Nephron (organoid): Measurements from ENCODE around the gene LRRC8C.

ENCODE experiments used
- H3K27ac Mint-ChIP-seq, 3 experiments: 2 replicates each; pipeline ENCODE4 v1.8.0; 2020; ENCODE audit warnings: mixed read lengths in 3 of 3, mild to moderate bottlenecking in 2 of 3, moderate library complexity in 1 of 3
- H3K27me3 Mint-ChIP-seq: 2 replicates; pipeline ENCODE4 v1.8.0; 2021; ENCODE audit warnings: low read depth, mild to moderate bottlenecking, moderate library complexity, mixed read lengths
- H3K36me3 Mint-ChIP-seq: 2 replicates; pipeline ENCODE4 v1.8.0; 2020; ENCODE audit warnings: low read depth, mixed read lengths
- H3K4me1 Mint-ChIP-seq: 2 replicates; pipeline ENCODE4 v1.8.0; 2020; ENCODE audit warnings: mixed read lengths
- H3K4me3 Mint-ChIP-seq, 3 experiments: 2 replicates each; pipeline ENCODE4 v1.8.0; 2020; ENCODE audit warnings: mild to moderate bottlenecking in 3 of 3, mixed read lengths in 3 of 3, moderate library complexity in 2 of 3
- H3K9me3 Mint-ChIP-seq: 2 replicates; pipeline ENCODE4 v1.8.0; 2020; ENCODE audit warnings: mixed read lengths
- TF ChIP-seq, protein P1 (sequence below), 3 experiments: fragments of 200-600 bp; sonication (generic); IDR thresholded peaks; one replicate each; pipeline ENCODE4 v1.5.0; 2021; ENCODE audit warnings: antibody characterized with exemption in 3 of 3; ENCODE audit not compliant: unreplicated experiment in 3 of 3

Gene LRRC8C

DNA sequence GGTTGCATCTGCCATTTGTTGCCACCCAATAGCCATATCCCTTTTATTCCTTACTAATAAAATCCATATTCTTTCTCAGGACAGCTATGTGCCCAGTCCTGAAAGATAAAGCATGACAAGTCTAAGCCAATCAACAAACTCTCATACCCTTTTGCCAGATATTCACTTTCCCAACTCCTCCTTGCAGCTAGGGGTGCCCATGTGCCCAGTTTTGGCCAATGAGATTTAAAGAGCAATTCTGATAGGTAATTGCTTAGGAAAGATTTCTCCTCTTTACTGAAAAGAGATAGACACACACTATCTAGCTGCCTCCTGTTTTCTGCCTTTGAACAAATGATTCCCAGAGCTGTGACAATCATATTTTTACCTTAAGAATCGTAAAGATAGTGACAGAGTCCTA lies 132.9 kb downstream of the LRRC8C start:
- Mint-ChIP-seq H3K4me1 (peaks cover 19% of the 10 kb centered on the region), H3K9me3 (no peaks in the 10 kb centered on the region), H3K27me3 (peaks cover 52% of the 10 kb centered on the region), H3K4me3 (no peak overlapping the region), H3K27ac (no peak overlapping the region), H3K36me3 (no peaks in the 10 kb centered on the region)
- TF ChIP-seq, protein P1, sequence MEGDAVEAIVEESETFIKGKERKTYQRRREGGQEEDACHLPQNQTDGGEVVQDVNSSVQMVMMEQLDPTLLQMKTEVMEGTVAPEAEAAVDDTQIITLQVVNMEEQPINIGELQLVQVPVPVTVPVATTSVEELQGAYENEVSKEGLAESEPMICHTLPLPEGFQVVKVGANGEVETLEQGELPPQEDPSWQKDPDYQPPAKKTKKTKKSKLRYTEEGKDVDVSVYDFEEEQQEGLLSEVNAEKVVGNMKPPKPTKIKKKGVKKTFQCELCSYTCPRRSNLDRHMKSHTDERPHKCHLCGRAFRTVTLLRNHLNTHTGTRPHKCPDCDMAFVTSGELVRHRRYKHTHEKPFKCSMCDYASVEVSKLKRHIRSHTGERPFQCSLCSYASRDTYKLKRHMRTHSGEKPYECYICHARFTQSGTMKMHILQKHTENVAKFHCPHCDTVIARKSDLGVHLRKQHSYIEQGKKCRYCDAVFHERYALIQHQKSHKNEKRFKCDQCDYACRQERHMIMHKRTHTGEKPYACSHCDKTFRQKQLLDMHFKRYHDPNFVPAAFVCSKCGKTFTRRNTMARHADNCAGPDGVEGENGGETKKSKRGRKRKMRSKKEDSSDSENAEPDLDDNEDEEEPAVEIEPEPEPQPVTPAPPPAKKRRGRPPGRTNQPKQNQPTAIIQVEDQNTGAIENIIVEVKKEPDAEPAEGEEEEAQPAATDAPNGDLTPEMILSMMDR (IDR thresholded peaks at IDR 0.05; ENCODE audit: unreplicated experiment in 3 of 3), result no peak

DNA sequence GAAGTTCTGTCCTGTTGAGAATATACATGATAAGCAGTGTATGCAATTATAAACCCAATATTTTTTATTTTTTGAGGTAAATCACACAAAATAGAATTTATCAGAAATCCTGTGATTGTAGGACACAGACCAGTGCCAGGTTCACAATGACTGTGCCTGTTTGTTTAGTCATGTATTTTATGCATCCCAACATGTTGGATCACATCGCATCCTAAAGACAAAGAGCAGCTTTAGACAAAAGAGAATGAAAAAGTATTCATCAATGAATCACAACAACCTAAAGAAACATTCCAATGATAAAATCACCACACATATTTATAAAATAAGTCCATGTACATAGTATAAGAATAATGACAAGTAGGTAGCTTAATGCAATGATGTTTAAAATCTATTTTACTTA lies 134.7 kb downstream of the LRRC8C start:
- Mint-ChIP-seq H3K36me3 (no peaks in the 10 kb centered on the region), H3K27ac (no peak overlapping the region), H3K27me3 (peaks cover 41% of the 10 kb centered on the region), H3K4me3 (no peak overlapping the region), H3K9me3 (no peaks in the 10 kb centered on the region), H3K4me1 (peaks cover 14% of the 10 kb centered on the region)
- TF ChIP-seq, protein P1 (IDR thresholded peaks at IDR 0.05; ENCODE audit: unreplicated experiment in 3 of 3), result no peak
